GM19238 (cell line): Measurements from ENCODE around the gene SHROOM2.

Source experiments
- DNase-seq: peaks from one replicate; pipeline ENCODE4 v3.0.0; 2011; ENCODE audit warnings: low spot score; ENCODE audit not compliant: insufficient read length

The SHROOM2 gene

DNA sequence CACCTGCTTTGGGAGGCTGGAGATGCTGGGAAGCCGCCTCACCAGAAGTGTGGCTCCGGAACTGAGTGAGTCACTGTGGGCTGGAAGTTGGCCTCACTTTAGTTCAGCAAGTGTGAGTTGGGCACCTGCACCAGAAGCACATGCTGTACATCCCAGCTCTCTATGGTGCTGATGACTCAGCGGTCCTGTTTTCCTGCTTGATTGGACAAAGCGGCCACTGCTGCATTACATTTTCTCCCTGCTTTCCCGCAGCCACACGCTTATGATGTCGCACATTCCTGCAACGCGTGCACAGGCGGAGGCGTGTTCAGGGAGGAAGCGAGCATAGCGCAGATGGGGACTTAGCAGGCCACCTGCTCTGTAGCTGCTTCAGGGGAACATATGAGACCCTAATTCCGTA is 154.2 kb downstream of the SHROOM2 start:
- DNase-seq: no peak

- peak; percentile 18 for DNase-seq
Measured at GRCh38 chrX:9942086-9942485, 155.9 kb downstream of the SHROOM2 start.

DNA sequence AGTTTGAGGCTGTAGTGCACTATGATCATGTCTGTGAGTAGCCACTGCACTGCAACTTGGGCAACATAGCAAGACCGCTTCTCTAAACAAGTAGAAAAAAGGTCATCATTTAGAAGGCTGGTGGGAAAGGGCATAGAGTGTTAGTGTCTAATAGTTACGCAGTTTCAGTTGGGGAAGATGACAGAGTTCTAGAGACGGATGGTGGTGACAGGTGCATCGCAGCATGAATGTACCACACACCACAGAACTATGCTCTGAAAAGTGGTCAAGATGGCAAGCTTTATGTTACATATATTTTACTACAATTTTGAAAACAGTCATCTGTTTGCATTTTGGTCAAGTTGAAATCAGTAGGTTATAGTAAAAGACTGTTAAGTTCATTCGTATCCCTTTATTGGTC is 157.2 kb downstream of the SHROOM2 start:
- no peak for DNase-seq

GRCh38 chrX:9947131-9947794 is 161.0 kb downstream of the SHROOM2 start:
- DNase-seq: no peak

- DNase-seq: no peak
Measured at GRCh38 chrX:9948406-9948805, 162.2 kb downstream of the SHROOM2 start.

DNA sequence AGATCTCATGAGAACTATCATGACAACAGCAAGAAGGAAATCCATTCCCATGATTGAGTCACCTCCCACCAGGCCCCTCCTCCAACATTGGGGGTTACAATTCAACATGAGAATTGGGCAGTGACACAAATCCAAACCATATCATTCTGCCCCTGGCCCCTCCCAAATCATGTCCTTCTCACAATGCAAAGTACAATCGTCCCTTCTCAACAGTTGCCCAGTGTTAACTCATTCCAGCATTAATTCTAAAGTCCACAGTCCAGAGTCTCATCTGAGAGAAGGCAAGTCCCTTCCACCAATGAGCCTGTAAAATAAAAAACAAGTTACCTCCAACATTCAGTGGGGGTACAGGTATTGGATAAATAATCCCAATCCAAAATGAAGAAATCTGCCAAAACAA is 166.1 kb downstream of the SHROOM2 start:
- no peak for DNase-seq

DNA sequence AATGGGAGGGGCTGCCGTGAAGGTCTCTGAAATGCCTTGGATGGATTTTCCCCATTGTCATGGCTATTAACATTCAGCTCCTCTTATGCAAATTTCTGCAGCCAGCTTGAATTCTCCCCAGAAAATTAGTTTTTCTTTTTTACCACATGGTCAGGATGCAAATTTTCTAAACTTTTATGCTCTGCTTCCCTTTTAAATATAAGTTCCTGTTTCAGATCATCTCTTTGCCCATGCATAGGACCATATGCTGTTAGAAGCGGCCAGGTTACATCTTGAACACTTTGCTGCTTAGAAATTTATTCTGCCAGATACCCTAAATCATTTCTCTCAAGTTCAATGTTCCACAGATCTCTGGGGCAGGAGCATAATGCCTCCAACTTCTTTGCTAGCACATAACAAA is 167.2 kb downstream of the SHROOM2 start:
- DNase-seq: no peak

DNA sequence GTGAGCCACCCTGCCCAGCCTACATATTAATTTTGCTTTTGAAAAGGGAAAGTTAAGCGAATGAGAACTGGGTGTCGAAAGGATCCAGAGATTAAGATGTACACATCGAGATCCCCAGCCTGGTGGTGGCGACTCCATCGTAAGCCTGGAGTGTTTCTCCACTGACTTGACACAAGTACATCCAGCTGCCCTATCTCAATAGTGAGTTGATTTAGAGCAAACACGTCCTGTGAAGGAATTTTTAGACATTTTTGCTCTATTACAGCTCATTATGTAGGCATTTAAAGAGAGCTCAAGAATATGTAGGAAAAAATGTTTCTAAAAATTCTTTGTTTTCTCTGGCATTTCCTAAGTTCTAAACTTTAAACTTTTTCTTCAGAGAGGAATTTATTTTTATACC is 169.3 kb downstream of the SHROOM2 start:
- no peak for DNase-seq

- no peak for DNase-seq
Measured at GRCh38 chrX:9957743-9958142, 171.5 kb downstream of the SHROOM2 start.

- no peak for DNase-seq
Measured at GRCh38 chrX:9958183-9958582, 172.0 kb downstream of the SHROOM2 start.

DNA sequence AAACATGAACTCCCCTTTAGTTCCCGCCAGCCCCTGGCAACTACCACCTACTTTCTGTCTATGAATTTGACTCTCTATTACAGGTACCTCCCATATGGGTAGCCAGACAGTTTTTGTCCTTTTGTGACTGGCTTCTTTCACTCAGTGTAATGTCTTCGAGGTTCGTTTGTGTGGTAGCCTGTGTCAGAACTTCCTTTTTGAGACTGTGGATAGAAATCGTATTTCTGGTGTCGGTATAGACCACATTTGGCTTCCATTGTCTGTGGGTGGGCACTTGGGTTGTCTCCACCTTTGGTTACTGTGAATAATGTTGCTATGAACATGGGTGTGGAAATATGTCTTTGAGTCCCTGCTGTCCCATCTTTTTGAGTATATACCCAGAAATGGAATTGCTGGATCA is 175.5 kb downstream of the SHROOM2 start:
- no peak for DNase-seq

- no peak for DNase-seq
Measured at GRCh38 chrX:9966775-9967408, 180.7 kb downstream of the SHROOM2 start, which contains the start of gene CLDN34. TSS of gene CLDN34 (plus strand) at chrX:9967358. CDS start at chrX:9967358, 0 bp downstream.

DNA sequence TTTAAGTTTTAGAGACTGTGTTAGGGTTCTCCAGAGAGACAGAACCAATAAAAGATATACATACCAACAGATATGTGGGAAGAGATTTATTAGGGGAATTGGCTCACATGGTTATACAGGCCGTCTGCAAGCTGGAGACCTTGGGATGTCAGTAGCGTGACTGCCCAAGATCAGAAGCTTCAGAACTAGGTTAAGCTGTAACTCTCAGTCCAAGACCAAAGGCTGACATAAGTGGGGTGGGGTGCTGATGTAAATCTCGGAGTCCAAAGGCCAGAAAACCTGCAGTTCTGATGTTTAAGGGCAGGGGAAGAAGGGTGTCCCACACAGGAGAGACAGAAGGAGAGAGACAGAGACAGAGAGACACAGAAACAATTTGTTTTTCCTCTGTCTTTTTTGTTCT is 191.4 kb downstream of the SHROOM2 start:
- DNase-seq: no peak

GRCh38 chrX:9980401-9980800 is 194.2 kb downstream of the SHROOM2 start:
- DNase-seq: no peak

GRCh38 chrX:9980927-9981326 is 194.7 kb downstream of the SHROOM2 start:
- DNase-seq: no peak

DNA sequence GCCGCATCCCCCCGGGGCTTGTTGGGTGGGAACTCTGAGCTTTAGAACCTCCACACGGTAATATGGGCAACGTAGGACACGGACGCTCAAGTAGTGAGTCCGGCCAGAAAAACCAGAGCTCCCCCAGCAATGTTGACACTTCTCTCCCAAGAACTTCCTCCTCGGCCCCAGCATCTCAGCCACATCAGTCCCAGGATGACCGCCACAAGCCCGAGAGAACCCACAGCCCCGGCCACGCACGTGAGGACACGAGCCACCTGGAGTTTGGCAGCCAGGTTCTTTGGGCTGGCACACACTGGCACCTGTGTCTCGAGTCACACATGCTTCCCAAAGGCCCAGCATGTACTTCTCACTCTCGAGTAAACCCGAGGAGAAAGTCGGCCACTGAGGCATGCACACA is 197.2 kb downstream of the SHROOM2 start:
- no peak for DNase-seq

DNA sequence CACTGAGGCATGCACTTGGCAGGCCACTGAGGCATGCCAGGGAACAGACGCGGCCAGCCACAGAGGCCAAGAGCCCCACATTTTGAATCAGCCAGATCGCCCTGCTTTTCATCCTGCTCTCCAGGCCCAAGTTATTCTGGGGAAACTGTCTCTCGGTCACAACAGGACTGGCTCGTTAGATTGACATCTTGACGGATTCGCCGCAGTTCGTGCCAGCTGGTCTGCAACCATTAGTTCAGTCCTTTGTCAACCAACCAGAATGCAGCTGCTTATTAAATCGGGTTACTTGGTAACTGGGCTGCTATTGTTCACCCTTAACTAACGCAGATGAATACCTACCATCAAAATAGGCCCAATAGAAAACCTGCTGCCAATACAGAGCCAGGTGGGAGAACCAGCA is 197.6 kb downstream of the SHROOM2 start:
- no peak for DNase-seq

GRCh38 chrX:9988762-9989161 is 202.5 kb downstream of the SHROOM2 start:
- no peak for DNase-seq

DNA sequence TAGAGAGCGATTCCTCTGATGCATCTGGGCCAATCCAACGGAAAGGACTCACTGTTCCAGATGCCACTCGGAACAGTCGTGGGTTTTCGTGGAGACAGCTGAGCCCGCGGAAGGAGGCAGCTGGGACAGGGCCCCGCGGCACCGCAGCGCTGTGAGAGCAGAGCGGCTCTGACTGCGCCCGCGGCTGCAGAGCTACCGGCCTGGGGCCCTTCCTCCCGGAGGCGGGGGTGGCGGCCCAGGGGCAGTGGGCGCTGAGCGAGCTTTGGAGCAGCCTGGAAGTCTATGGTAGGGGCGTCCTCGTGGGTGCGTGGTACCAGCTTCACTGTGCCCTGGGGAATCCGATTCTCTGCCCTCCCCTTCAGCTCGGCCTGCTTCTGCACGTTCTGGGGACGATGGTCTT is 205.8 kb downstream of the SHROOM2 start:
- DNase-seq: no peak

- no peak for DNase-seq
Measured at GRCh38 chrX:9992724-9993123, 206.5 kb downstream of the SHROOM2 start.

DNA sequence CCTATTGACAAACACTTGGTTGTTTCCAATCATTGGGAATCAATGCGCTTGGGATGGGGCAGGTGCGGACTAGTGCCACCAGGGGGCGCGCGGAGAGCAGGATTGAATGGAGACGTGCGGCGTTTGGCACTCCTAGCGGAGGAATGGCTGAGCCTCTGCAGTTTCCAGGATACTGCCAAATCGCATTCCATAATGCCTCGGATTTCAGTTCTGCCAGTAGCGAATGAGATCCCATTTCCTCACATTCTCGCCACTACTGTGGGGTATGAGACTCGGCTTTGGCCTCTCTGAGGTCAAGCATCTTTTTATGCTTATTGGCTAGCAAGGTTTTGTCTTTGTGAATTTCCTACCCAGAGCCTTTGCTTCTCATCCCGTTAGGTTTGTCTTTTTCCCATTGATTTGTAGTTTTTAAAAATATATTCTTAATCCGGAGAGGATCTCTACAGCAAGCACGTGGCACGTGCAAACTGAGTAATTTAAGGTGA is 209.7 kb downstream of the SHROOM2 start:
- peak; percentile 62 for DNase-seq

DNA sequence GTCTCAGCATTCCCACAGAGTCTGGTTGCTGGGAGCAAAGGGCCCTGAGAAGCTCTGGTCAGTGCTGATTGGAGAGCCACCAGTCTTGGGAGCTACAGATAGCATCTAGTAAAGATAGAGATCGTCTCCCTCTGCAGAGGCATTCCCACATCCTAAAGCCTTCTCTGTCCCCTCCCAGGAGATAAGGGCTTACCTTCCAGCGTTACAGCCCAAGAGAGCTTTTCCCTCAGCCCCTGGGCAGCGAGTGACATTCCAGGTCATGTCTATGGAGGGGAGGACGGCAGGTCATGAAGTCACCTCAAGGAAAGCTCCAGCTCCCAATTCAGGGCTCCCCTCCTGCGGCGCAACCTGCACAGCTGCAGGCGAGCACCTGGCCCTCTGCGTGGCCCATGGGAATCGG is 210.8 kb downstream of the SHROOM2 start:
- DNase-seq: no peak

- no peak for DNase-seq
Measured at GRCh38 chrX:9997524-9997923, 211.3 kb downstream of the SHROOM2 start.
